ENCODE data around the gene KLHL25. TPM values are rescaled to one million over a fixed set of nuclear protein-coding genes. Genes with fewer than 3 reads are reported as not detected.

The KLHL25 gene
- total RNA-seq, 1 experiment from 2014 or later = 18.4 TPM

GRCh38 chr15:85793641-85794597 is 806 bp downstream of the KLHL25 start:
- Histone ChIP-seq H4K20me1 (ENCODE audit: control insufficient read depth, insufficient read depth, insufficient read length) (no peaks in the 10 kb centered on the region), H2BK20ac (ENCODE audit: low read depth, low read length, poor library complexity, severe bottlenecking) (no peak overlapping the region), H2AK5ac (ENCODE audit: insufficient read length, low read length) (no peak overlapping the region), H3K4me1 (ENCODE audit: insufficient read depth, low read length) (no peaks in the 10 kb centered on the region; the same call in 1 of the 2 replicates), H3K14ac (ENCODE audit: insufficient read depth, low read length) (peak overlapping the region; percentile 59; the same call in 1 of the 2 replicates), H2BK120ac (ENCODE audit: low read depth, low read length, poor library complexity, severe bottlenecking) (no peak overlapping the region), H3K4me2 (ENCODE audit: insufficient read depth, insufficient read length, low read length) (peak overlapping the region; percentile 85), H3K79me2 (ENCODE audit: insufficient read depth, low read length) (peaks cover 22% of the 10 kb centered on the region; the same call in 1 of the 2 replicates), H2BK12ac (ENCODE audit: insufficient read length, low read depth, low read length) (no peak overlapping the region), H3K27ac (ENCODE audit: insufficient read length, low read depth, low read length) (no peak overlapping the region), H4K8ac (replicated peaks; ENCODE audit: insufficient read length, low read depth, low read length) (no peak overlapping the region), H3K56ac (ENCODE audit: insufficient read length, low read depth, low read length) (no peak overlapping the region), H3K23me2 (ENCODE audit: insufficient read length, low read depth, low read length, poor library complexity, severe bottlenecking) (peaks cover 8% of the 10 kb centered on the region), H4K91ac (ENCODE audit: insufficient read length, low read depth, low read length) (no peak overlapping the region), H3K9me3 (ENCODE audit: control insufficient read depth, low read depth, low read length) (no peaks in the 10 kb centered on the region), H3K79me1 (ENCODE audit: insufficient read depth, low read depth, low read length, poor library complexity, severe bottlenecking) (peaks cover 5% of the 10 kb centered on the region), H3K27me3 (ENCODE audit: insufficient read depth, low read length) (no peaks in the 10 kb centered on the region), H2AFZ (ENCODE audit: low read length) (no peak overlapping the region), H3K18ac (ENCODE audit: insufficient read length, low read depth, low read length) (no peak overlapping the region), H3K23ac (ENCODE audit: insufficient read length, low read depth, low read length) (no peak overlapping the region), H2BK5ac (ENCODE audit: insufficient read length, low read length) (no peak overlapping the region), H3K4ac (ENCODE audit: low read depth, low read length) (no peak overlapping the region), H4K5ac (ENCODE audit: insufficient read length, low read depth, low read length) (no peak overlapping the region), H3T11ph (ENCODE audit: low read length) (no peak overlapping the region), H3K9ac (ENCODE audit: extremely low read depth, insufficient read length, low read length) (peak overlapping the region; percentile 70), H2BK15ac (ENCODE audit: low read depth, low read length) (no peak overlapping the region)
- H3K4me1 Mint-ChIP-seq = peaks cover 36 to 47% of the 10 kb centered on the region in 2 experiments
- peaks cover 5 to 9% (median 7%) of the 10 kb centered on the region in 3 experiments for H3K36me3 Mint-ChIP-seq (ENCODE audit: insufficient read depth in 1 of 3, low read depth in 3 of 3)
- peak overlapping the region in 2 of 3 experiments; percentile 85 to 91; a peak in 5 of 7 replicates for H3K27ac Mint-ChIP-seq
- no peak for DNase-seq
- WGBS (ENCODE audit: extremely low coverage, insufficient read length, low lambda C conversion rate) = no CpG with 5 or more reads among the region's 56 CpGs
- TF ChIP-seq, protein P1, sequence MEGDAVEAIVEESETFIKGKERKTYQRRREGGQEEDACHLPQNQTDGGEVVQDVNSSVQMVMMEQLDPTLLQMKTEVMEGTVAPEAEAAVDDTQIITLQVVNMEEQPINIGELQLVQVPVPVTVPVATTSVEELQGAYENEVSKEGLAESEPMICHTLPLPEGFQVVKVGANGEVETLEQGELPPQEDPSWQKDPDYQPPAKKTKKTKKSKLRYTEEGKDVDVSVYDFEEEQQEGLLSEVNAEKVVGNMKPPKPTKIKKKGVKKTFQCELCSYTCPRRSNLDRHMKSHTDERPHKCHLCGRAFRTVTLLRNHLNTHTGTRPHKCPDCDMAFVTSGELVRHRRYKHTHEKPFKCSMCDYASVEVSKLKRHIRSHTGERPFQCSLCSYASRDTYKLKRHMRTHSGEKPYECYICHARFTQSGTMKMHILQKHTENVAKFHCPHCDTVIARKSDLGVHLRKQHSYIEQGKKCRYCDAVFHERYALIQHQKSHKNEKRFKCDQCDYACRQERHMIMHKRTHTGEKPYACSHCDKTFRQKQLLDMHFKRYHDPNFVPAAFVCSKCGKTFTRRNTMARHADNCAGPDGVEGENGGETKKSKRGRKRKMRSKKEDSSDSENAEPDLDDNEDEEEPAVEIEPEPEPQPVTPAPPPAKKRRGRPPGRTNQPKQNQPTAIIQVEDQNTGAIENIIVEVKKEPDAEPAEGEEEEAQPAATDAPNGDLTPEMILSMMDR (conservative IDR thresholded peaks at IDR 0.05) = no peak
- H3K4me3 Mint-ChIP-seq = peak overlapping the region; percentile 88 to 96
- peaks cover 16% of the 10 kb centered on the region for H3K27me3 Mint-ChIP-seq (ENCODE audit: low read depth)
- H3K9me3 Mint-ChIP-seq = peaks cover 0 to under 1% of the 10 kb centered on the region in 2 experiments; a peak in 1 of 5 replicates
